H1 (cell line): Measurements from ENCODE around the gene RAD18. TPM values are rescaled to one million over a fixed set of nuclear protein-coding genes. Genes with fewer than 3 reads are reported as not detected.

ENCODE experiments used
- CTCF ChIA-PET: fragments of 300-600 bp; sonication (Branson Sonifier 250); formaldehyde crosslinking; loops from one replicate; lab custom pipeline; 2021; ENCODE audit not compliant: partially characterized antibody; lab: Charles Lee
- POLR2A ChIA-PET: fragments of 300-600 bp; sonication (Branson Sonifier 250); formaldehyde crosslinking; loops from one replicate; lab custom pipeline; 2021; ENCODE audit warnings: inconsistent platforms; ENCODE audit not compliant: partially characterized antibody; lab: Charles Lee
- DNase-seq, 2 experiments: peaks; one replicate each; pipeline versions ENCODE4 v3.0.0 to v3.0.0-alpha.2; 2010 to 2022; ENCODE audit warnings: low spot score in 2 of 2, low read depth in 1 of 2, mixed read lengths in 1 of 2
- FAIRE-seq: peaks from 2 replicates; lab custom pipeline; 2011; peaks lifted over from hg19 to GRCh38; lab: Jason Lieb, UNC
- H2AFZ ChIP-seq: 2 replicates; pipeline ENCODE4 v1.8.1; 2012; ENCODE audit warnings: low read length, inconsistent platforms
- H2AK5ac ChIP-seq: 2 replicates; pipeline ENCODE4 v1.6.1; 2013; ENCODE audit warnings: low read depth, low read length
- H2BK120ac ChIP-seq: replicated peaks from 2 replicates; pipeline ENCODE3; 2013; ENCODE audit warnings: low read depth, low read length, inconsistent platforms
- H2BK12ac ChIP-seq: 2 replicates; pipeline ENCODE4 v1.6.1; 2013; ENCODE audit warnings: low read depth, low read length
- H2BK15ac ChIP-seq: 2 replicates; pipeline ENCODE4 v1.6.1; 2013; ENCODE audit warnings: low read length
- H2BK20ac ChIP-seq: 2 replicates; pipeline ENCODE4 v1.6.1; 2013; ENCODE audit warnings: low read length
- H2BK5ac ChIP-seq: 2 replicates; pipeline ENCODE4 v1.6.1; 2013; ENCODE audit warnings: low read depth, low read length
- H3K14ac ChIP-seq: 2 replicates; pipeline ENCODE4 v1.6.1; 2013; ENCODE audit warnings: inconsistent platforms; ENCODE audit not compliant: insufficient read length
- H3K18ac ChIP-seq: 2 replicates; pipeline ENCODE4 v1.6.1; 2013; ENCODE audit warnings: low read length; ENCODE audit errors: extremely low read depth
- H3K23ac ChIP-seq: 2 replicates; pipeline ENCODE4 v1.6.1; 2013; ENCODE audit warnings: inconsistent platforms; ENCODE audit not compliant: insufficient read length
- H3K23me2 ChIP-seq: 2 replicates; pipeline ENCODE4 v1.6.1; 2013; ENCODE audit warnings: low read depth, low read length
- H3K27ac ChIP-seq: 2 replicates; pipeline ENCODE4 v1.6.1; 2011; ENCODE audit warnings: low read depth, low read length, inconsistent platforms
- H3K27me3 ChIP-seq, 4 experiments: replicated peaks in 1 of 4; 1 replicate in 1 of 4; 2 replicates in 3 of 4; pipeline versions ENCODE4 v1.6.1 to v1.8.1; 2011 to 2013; ENCODE audit warnings: low read length in 3 of 4, mild to moderate bottlenecking in 3 of 4, inconsistent platforms in 2 of 4, mixed read lengths in 2 of 4, moderate library complexity in 1 of 4; ENCODE audit not compliant: control insufficient read depth in 3 of 4, insufficient read depth in 3 of 4; ENCODE audit errors: extremely low read depth in 1 of 4
- H3K36me3 ChIP-seq, 4 experiments: 2 replicates each; pipeline versions ENCODE4 v1.6.1 to v1.8.1; 2011 to 2013; ENCODE audit warnings: mild to moderate bottlenecking in 4 of 4, low read length in 3 of 4, moderate library complexity in 2 of 4, control low read depth in 1 of 4, inconsistent platforms in 1 of 4; ENCODE audit not compliant: insufficient read depth in 4 of 4, control insufficient read depth in 2 of 4
- H3K4ac ChIP-seq: replicated peaks from 2 replicates; pipeline ENCODE3; 2013; ENCODE audit warnings: low read length, low read depth, mixed read lengths, inconsistent platforms; ENCODE audit not compliant: insufficient read length
- H3K4me1 ChIP-seq, 4 experiments: replicated peaks in 1 of 4; 1 replicate in 1 of 4; 2 replicates in 3 of 4; pipeline versions ENCODE4 v1.6.1 to v1.8.1; 2011 to 2013; ENCODE audit warnings: low read length in 3 of 4, inconsistent platforms in 2 of 4, mixed read lengths in 1 of 4; ENCODE audit not compliant: insufficient read depth in 4 of 4, control insufficient read depth in 3 of 4
- H3K4me2 ChIP-seq, 2 experiments: 2 replicates each; pipeline versions ENCODE4 v1.6.1 to v1.8.1; 2011 to 2013; ENCODE audit warnings: low read depth in 2 of 2, low read length in 2 of 2, control low read depth in 1 of 2, inconsistent platforms in 1 of 2, mild to moderate bottlenecking in 1 of 2; ENCODE audit not compliant: insufficient read depth in 1 of 2
- H3K4me3 ChIP-seq, 4 experiments: fragments of 200-600, 300-600 bp in 1 of 4; sonication (generic), shearing (Covaris generic), sonication (Bioruptor Twin) in 1 of 4; 2 replicates each; pipeline versions ENCODE4 v1.5.1 to v1.8.1; 2011 to 2016; ENCODE audit warnings: low read length in 4 of 4, low read depth in 3 of 4, control low read depth in 2 of 4, inconsistent platforms in 2 of 4, mild to moderate bottlenecking in 2 of 4, mixed read lengths in 1 of 4, moderate library complexity in 1 of 4; ENCODE audit not compliant: insufficient read depth in 2 of 4; ENCODE audit errors: extremely low read depth in 1 of 4
- H3K56ac ChIP-seq: replicated peaks from 2 replicates; pipeline ENCODE3; 2013; ENCODE audit warnings: low read depth, mild to moderate bottlenecking, mixed read lengths, low read length, inconsistent platforms; ENCODE audit not compliant: insufficient read length
- H3K79me1 ChIP-seq: 2 replicates; pipeline ENCODE4 v1.6.1; 2013; ENCODE audit warnings: low read depth, low read length, control low read depth
- H3K79me2 ChIP-seq, 2 experiments: 2 replicates each; pipeline versions ENCODE4 v1.6.1 to v1.8.1; 2012 to 2013; ENCODE audit warnings: low read length in 2 of 2, mild to moderate bottlenecking in 2 of 2, inconsistent platforms in 1 of 2; ENCODE audit not compliant: insufficient read depth in 2 of 2, control insufficient read depth in 1 of 2
- H3K9ac ChIP-seq, 4 experiments: replicated peaks in 1 of 4; 1 replicate in 1 of 4; 2 replicates in 3 of 4; pipeline versions ENCODE4 v1.6.1 to v1.8.1; 2011 to 2013; ENCODE audit warnings: low read depth in 3 of 4, low read length in 3 of 4, control low read depth in 2 of 4, mild to moderate bottlenecking in 2 of 4, moderate library complexity in 2 of 4, inconsistent platforms in 1 of 4; ENCODE audit errors: extremely low read depth in 1 of 4
- H3K9me3 ChIP-seq, 2 experiments: 2 replicates each; pipeline versions ENCODE4 v1.6.1 to v1.8.1; 2012 to 2013; ENCODE audit warnings: mild to moderate bottlenecking in 2 of 2, moderate library complexity in 2 of 2, control low read depth in 1 of 2, inconsistent platforms in 1 of 2, low read depth in 1 of 2, low read length in 1 of 2, mixed read lengths in 1 of 2; ENCODE audit not compliant: insufficient read depth in 2 of 2
- H4K20me1 ChIP-seq, 2 experiments: replicated peaks in 1 of 2; 2 replicates each; pipeline versions ENCODE3 to v1.8.1; 2011 to 2013; ENCODE audit warnings: inconsistent platforms in 2 of 2, low read length in 2 of 2, mild to moderate bottlenecking in 1 of 2; ENCODE audit not compliant: insufficient read depth in 2 of 2, control insufficient read depth in 1 of 2
- H4K5ac ChIP-seq: 2 replicates; pipeline ENCODE4 v1.6.1; 2013; ENCODE audit warnings: low read length, low read depth, mixed read lengths, inconsistent platforms; ENCODE audit not compliant: insufficient read length
- H4K8ac ChIP-seq: 2 replicates; pipeline ENCODE4 v1.8.0; 2013; ENCODE audit warnings: mild to moderate bottlenecking, moderate library complexity, low read length, inconsistent platforms; ENCODE audit not compliant: insufficient read depth; ENCODE audit errors: extremely low read depth
- H4K91ac ChIP-seq: replicated peaks from 2 replicates; pipeline ENCODE3; 2013; ENCODE audit warnings: low read length, mixed read lengths, inconsistent platforms; ENCODE audit not compliant: insufficient read length
- E2F6 ChIP-seq: IDR thresholded peaks from 2 replicates; pipeline ENCODE4 v1.6.1; 2012; ENCODE audit warnings: inconsistent platforms
- JUN ChIP-seq: IDR thresholded peaks from 2 replicates; pipeline ENCODE4 v1.6.1; 2011; ENCODE audit warnings: low read depth, mild to moderate bottlenecking, improper control_type of control experiment, low read length
- RBBP5 ChIP-seq: IDR thresholded peaks from 2 replicates; pipeline ENCODE4 v1.7.1; 2012; ENCODE audit warnings: low read depth, mild to moderate bottlenecking, inconsistent platforms, low read length, moderate library complexity, borderline replicate concordance
- RXRA ChIP-seq: IDR thresholded peaks from 2 replicates; pipeline ENCODE4 v1.6.1; 2011; ENCODE audit warnings: low read depth, mild to moderate bottlenecking, low read length, moderate library complexity; ENCODE audit not compliant: insufficient read depth
- SP2 ChIP-seq: IDR thresholded peaks from 2 replicates; pipeline ENCODE4 v1.6.1; 2012; ENCODE audit warnings: mild to moderate bottlenecking, low read length, inconsistent platforms
- WGBS, 2 experiments: shearing (Covaris generic) in 1 of 2; methylation state at CpG; one replicate each; pipeline versions ENCODE4 v1.1.6 to v1.1.7; 2013 to 2015; ENCODE audit warnings: low lambda C conversion rate in 2 of 2, mixed read lengths in 2 of 2, inconsistent platforms in 1 of 2, low coverage in 1 of 2, missing lambda C conversion rate in 1 of 2; ENCODE audit not compliant: insufficient replicate concordance in 2 of 2, insufficient coverage in 1 of 2, insufficient read length in 1 of 2; ENCODE audit errors: extremely low coverage in 1 of 2, missing lambda C conversion rate in 1 of 2; 5-methylcytosine and 5-hydroxymethylcytosine counted together
- polyA plus RNA-seq, 7 experiments: library from polyadenylated mRNA; depleted of rRNA in 3 of 7; stranded (reverse) in 5 of 7; unstranded in 2 of 7; fragments of >200 nt in 5 of 7; fragments of 200-250 nt in 2 of 7; gene quantifications; 1 replicate in 5 of 7; 2 replicates in 1 of 7; 4 replicates in 1 of 7; pipeline versions ENCODE4 v1.2.1 to v1.2.3, GENCODE V29; 2011 to 2013; ENCODE audit warnings: missing spikeins in 2 of 7, mixed read lengths in 2 of 7
- total RNA-seq: library from RNA; stranded (reverse); fragmentation: NEBNext Ultra II Directional; extraction: Animal tissue kit (Norgen Biotek cat#: 25700); gene quantifications from 2 replicates; pipeline ENCODE4 v1.2.1, GENCODE V29; 2021

RAD18 gene
- total and polyA plus RNA-seq, 2 of the 8 experiments (the other 6 are each of a cell fraction or from before 2014, with no cell fraction given): 13.0 to 23.2 TPM

GRCh38 chr3:8865697-8866096 lies 97.6 kb downstream of the RAD18 start:
- Histone ChIP-seq H3K9me3 (no peaks in the 10 kb centered on the region), H3K4me3 (no peak overlapping the region), H3K23me2 (no peaks in the 10 kb centered on the region), H4K91ac (no peak overlapping the region), H3K9ac (no peak overlapping the region), H3K4ac (no peak overlapping the region), H2BK5ac (no peak overlapping the region), H2BK15ac (no peak overlapping the region), H4K5ac (no peak overlapping the region), H2BK12ac (no peak overlapping the region), H2BK20ac (no peak overlapping the region), H3K36me3 (no peaks in the 10 kb centered on the region), H3K14ac (no peak overlapping the region), H2AK5ac (no peak overlapping the region), H2AFZ (no peak overlapping the region), H3K27ac (no peak overlapping the region), H3K79me1 (no peaks in the 10 kb centered on the region; the same call in 1 of the 2 replicates), H4K20me1 (no peaks in the 10 kb centered on the region), H3K18ac (no peak overlapping the region), H4K8ac (no peak overlapping the region), H3K79me2 (no peaks in the 10 kb centered on the region), H3K56ac (no peak overlapping the region), H3K4me1 (peaks cover 0 to 2% (median 0%) of the 10 kb centered on the region in 4 experiments; a peak in 3 of 7 replicates), H2BK120ac (no peak overlapping the region), H3K23ac (no peak overlapping the region), H3K27me3 (no peaks in the 10 kb centered on the region), H3K4me2 (no peak overlapping the region)
- DNase-seq (no peak), FAIRE-seq (no peak)
- ChIA-PET CTCF (interaction anchor here (0.6 to 2.0 kb wide), 6 partner anchors 11 to 95 kb away, joined by 3 to 6 read pairs (median 4); no protein-coding TSS in a partner anchor), POLR2A (no interaction called here)
- 92% methylated on average over 4 of the region's 4 CpGs; no CpG with 5 or more reads in 1 of the 2 experiments for WGBS, 2 experiments
- TF ChIP-seq RXRA (no peak), RBBP5 (no peak), SP2 (no peak), JUN (no peak), E2F6 (no peak)
